Glomerular endothelial cell (primary cell): ENCODE data around the gene PTPRU. TPM values are rescaled to one million over a fixed set of nuclear protein-coding genes. Genes with fewer than 3 reads are reported as not detected.

Source experiments
- DNase-seq: peaks from one replicate; pipeline ENCODE4 v3.0.0-alpha.2; 2011; ENCODE audit warnings: low read depth, low spot score; ENCODE audit errors: extremely low read depth
- total RNA-seq: library from RNA; depleted of rRNA; stranded (reverse); fragments of >200 nt; gene quantifications from 2 replicates; pipeline ENCODE4 v1.2.3, GENCODE V29; 2015

PTPRU gene
- 19.4 and 38.9 TPM in 2 replicates for total RNA-seq

GRCh38 chr1:29235955-29236711 lies at the start of gene PTPRU:
PTPRU (plus strand) TSS chr1:29236522; CDS start chr1:29236645, 123 bp downstream.
- no peak for DNase-seq

GRCh38 chr1:29186707-29187106 lies 49.6 kb upstream of the PTPRU start:
- DNase-seq, result no peak

- no peak for DNase-seq
Measured at GRCh38 chr1:29190718-29191117, 45.6 kb upstream of the PTPRU start.

- no peak for DNase-seq
Measured at GRCh38 chr1:29193879-29194455, 42.4 kb upstream of the PTPRU start.

- no peak for DNase-seq
Measured at GRCh38 chr1:29195881-29196291, 40.4 kb upstream of the PTPRU start.

GRCh38 chr1:29196863-29197589 lies 39.3 kb upstream of the PTPRU start:
- no peak for DNase-seq

- DNase-seq, result no peak
Measured at GRCh38 chr1:29197590-29197924, 38.8 kb upstream of the PTPRU start.

GRCh38 chr1:29197993-29198392 lies 38.3 kb upstream of the PTPRU start:
- DNase-seq, result no peak

GRCh38 chr1:29200906-29201594 lies 35.3 kb upstream of the PTPRU start:
- DNase-seq, result no peak

GRCh38 chr1:29201595-29202051 lies 34.7 kb upstream of the PTPRU start:
- no peak for DNase-seq

- DNase-seq, result no peak
Measured at GRCh38 chr1:29202053-29202452, 34.3 kb upstream of the PTPRU start.

GRCh38 chr1:29202584-29203340 lies 33.6 kb upstream of the PTPRU start:
- DNase-seq, result peak; percentile 96

GRCh38 chr1:29208442-29208841 lies 27.9 kb upstream of the PTPRU start:
- DNase-seq, result no peak

- no peak for DNase-seq
Measured at GRCh38 chr1:29209173-29209572, 27.1 kb upstream of the PTPRU start.

GRCh38 chr1:29210278-29211085 lies 25.8 kb upstream of the PTPRU start:
- DNase-seq, result no peak

- no peak for DNase-seq
Measured at GRCh38 chr1:29211086-29212030, 25.0 kb upstream of the PTPRU start.

- DNase-seq, result no peak
Measured at GRCh38 chr1:29213055-29213454, 23.3 kb upstream of the PTPRU start.

- no peak for DNase-seq
Measured at GRCh38 chr1:29217633-29218032, 18.7 kb upstream of the PTPRU start.

- DNase-seq, result no peak
Measured at GRCh38 chr1:29218223-29218622, 18.1 kb upstream of the PTPRU start.
